Left forelimb (tissue), 1 donor: Measurements from ENCODE around the gene KCNIP2.
"Not testable (repeated sequence)": the region's sequence is repeated elsewhere in the genome, so short reads cannot be mapped to it uniquely, and the experiment has no call there.

ENCODE experiments used
- DNase-seq: peaks from one replicate; pipeline ENCODE4 v3.0.0-alpha.2; 2018; ENCODE audit warnings: low spot score

KCNIP2 gene

GRCh38 chr10:101828766-101829551 is 14.6 kb downstream of the KCNIP2 start:
- no peak for DNase-seq

DNA sequence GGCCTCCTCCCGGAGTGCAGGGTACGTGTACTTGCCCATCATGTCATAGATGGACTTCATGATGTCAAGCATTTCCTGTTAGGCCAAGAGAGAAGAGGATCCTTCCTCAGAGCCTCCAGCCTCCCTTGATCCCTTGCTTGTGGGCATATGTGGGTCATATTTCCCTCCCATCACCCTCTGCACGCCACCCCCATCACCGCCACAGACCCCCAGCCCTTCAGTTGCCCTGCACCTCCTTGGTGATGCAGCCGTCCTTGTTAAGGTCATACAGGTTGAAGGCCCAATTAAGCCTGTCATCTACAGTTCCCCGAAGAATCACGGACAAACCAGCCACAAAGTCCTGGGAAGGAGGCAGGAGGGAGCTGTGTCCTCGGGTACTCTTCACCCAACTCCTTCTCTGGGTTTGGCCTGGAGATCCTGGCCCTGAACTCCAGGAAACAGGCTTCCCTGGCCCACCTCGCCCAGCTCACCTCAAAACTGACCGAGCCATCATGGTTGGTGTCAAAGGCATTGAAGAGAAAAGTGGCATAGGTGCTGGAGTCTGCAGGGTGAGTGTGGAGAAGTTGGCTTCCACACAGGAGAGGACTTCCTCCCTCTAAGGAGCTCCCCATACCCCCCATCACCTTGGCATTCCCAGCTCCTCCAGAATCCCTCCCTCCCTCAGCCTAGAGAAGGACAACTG is 15.5 kb downstream of the KCNIP2 start:
- no peak for DNase-seq

DNA sequence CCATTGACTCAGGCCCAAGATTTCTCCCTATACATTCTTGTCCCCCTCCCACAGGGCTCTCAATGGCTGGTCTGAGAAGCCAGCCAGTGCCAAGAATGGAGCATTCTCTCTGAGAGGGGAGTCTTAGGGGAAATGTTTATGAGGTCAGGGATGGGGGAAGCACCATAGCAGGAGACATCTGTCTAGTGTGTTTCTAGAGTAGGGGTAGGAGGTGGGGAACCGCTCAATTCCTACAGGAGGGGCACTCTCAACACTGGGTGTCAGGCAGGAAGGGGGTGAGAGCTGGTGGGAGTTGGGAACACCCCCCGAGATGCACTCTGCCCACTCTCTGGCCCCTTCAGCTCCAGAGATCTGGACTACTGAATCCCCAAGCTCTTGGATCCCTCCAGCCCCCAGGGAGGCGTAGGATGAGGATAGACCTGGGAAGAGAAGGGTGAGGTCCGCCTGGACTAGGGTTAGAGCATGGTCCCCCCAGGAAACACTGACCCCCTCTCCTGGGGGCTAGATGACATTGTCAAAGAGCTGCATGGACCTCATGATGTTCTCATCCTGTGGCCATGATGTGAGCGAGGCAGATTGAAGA is 16.7 kb downstream of the KCNIP2 start:
- no peak for DNase-seq

DNA sequence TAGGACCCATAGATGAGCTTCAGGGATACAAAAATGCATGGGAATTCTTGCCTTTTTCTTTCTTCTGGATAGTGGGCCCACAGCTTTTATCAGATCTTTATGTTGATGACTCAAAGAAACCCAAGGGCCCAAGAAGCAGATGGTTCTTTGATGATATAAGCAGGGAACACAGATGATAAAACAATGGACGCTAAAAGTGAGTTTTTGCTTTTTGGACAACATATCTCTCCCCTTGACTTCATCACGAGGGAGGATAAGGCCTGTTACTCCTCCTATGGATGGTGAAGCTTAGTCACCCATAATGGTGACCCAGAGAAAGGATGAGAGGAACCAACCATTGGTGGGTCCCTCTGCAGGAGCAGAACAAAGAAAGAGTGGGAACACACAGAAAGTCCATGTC is 18.9 kb downstream of the KCNIP2 start:
- DNase-seq: no peak

DNA sequence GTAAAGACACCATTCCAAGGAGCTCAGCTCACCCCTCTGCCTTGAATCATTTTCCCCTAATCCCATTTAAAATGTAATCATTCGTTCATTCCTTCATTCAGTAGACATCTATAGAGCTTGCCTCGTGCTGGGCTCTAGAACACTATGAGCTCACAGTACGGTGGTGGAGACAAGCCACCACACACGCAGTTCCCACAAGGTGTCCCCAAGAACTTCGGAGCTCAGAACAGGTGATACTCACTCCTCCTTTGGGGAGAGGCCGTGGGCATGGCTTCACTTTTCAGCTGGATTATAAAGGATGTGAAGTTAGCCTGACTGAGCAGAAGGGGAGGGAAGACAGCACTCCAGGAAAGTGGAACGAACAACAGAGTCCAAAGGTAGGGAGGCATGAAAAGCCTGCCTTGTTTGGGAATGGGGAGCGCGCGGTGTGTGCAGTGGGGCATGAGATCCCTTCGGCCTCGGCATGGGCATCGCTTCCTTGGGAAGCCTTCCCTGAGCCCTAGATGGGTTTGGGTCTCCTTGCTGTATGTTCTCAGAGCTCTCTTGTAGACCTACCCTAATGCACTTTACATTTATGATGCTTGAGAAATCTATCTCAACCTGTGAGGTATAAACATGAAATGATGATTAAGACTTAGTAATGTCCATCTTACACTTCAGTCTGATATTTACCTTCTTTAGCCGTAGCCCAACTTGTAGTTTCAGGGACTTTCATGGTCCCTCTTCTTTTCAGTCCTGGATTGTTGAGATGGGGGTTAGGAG is 24.5 kb downstream of the KCNIP2 start:
- no peak for DNase-seq

DNA sequence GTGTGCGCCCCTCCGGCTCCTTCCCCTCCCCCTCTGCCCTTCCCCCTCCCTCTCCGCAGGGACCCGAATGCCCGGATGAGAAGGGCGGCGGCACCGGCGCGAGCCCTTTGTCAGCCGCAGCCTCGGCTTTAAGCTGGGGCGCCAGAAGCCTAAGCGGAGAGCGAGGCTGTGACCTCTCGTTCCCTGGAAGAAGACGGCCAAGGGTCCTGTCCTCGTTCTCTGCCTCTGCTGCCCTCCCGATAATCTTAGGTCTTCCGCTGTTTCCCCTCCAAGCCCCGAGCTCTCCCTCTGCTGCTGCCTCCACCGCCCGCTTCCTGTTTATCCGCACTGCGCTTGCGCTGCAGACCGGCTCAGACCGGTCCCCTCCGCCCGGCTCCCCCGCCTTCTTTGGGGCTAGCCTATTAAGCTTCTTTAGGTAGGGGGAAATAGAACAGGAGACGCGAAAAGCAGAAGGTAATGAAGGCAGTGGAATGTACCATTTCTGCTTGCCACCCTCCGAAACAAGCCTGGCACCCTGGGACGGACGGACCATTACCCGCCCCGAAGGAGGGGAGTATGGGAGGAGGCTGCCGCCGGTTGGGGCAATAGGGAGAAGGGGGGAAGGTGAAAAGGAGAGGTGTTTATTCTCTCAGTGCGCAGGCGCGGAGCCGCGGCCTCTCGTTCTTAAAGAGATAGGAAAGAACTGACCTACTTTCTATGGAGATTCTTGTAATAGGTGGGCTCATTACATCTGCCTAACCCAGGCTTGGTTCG is 25.3 kb downstream of the KCNIP2 start, which contains the start of gene OGA:
OGA (minus strand) TSS at position 326 of the 753 bp plus-strand sequence. CDS start 422 bp downstream, outside the sequence.
- DNase-seq: peak; percentile 99

DNA sequence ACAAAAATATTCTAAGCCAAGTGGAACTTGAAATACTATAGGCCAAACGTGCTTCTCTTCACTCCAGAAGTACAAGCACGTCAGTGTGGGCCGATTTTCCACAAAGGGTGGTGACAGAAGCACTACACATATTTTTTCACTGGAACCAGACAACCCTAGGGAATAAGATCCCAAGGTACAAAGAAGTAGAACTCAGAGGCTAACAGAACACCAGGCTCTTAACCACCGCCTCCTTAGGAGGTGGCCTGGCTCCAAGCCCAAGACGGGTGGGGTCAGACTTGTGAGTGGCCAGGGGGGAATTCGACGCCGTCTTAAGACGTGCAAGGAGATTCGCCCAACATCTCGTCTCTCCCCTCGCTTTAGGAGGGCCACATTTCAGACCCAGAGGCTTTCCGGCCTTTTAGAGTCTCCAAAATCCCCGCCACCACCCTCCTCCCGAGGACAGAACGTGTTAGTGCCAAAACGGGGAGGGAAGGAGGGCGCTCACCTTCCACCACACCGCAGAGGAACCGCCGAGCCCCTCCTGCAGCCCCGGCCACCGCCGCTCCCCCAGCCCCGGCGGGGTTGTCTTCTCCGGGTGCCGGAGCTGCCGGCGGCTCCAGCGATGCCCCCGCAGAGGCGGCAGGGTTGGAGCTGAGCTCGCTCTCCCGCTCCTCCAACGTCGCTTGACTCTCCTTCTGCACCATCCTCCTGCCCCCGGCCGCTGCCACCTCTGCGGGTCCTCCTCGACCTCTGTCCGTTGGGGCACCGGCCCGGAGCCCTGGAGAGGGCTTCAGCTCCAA is 26.1 kb downstream of the KCNIP2 start:
- peak; percentile 88 for DNase-seq

- no peak for DNase-seq
Observed at GRCh38 chr10:101816913-101817336, 26.7 kb downstream of the KCNIP2 start.

GRCh38 chr10:101816376-101816775 is 27.2 kb downstream of the KCNIP2 start:
- no peak for DNase-seq

DNA sequence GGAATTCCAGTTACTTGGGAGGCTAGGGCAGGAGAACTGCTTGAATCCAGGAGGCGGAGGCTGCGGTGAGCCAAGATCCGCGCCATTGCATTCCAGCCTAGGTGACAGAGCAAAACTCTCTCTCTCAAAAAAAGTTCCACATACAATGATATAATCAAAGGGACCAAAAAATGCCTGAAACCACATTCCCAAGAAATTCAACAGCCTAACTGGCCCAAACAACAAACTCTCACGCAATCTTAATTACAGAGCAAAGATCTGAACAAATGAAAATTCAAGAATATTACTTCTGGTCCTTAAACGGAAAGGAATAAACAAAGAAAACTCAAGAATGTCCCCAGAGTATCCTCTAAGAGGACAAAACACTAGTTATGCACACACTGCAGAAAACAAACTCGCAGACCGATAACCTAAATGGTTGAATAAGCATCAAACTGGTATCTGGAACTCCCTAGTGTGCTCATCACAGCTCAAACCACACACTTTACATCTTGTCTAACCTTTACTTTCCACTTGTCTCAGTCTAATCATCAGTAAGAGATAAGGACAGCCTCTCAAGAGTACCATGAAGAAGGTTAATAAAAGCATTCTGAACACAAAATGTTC is 29.0 kb downstream of the KCNIP2 start:
- no peak for DNase-seq

GRCh38 chr10:101812606-101813005 is 31.0 kb downstream of the KCNIP2 start:
- DNase-seq: no peak

GRCh38 chr10:101807158-101807557 is 36.4 kb downstream of the KCNIP2 start:
- DNase-seq: no peak

GRCh38 chr10:101803511-101803910 is 40.1 kb downstream of the KCNIP2 start:
- no peak for DNase-seq

DNA sequence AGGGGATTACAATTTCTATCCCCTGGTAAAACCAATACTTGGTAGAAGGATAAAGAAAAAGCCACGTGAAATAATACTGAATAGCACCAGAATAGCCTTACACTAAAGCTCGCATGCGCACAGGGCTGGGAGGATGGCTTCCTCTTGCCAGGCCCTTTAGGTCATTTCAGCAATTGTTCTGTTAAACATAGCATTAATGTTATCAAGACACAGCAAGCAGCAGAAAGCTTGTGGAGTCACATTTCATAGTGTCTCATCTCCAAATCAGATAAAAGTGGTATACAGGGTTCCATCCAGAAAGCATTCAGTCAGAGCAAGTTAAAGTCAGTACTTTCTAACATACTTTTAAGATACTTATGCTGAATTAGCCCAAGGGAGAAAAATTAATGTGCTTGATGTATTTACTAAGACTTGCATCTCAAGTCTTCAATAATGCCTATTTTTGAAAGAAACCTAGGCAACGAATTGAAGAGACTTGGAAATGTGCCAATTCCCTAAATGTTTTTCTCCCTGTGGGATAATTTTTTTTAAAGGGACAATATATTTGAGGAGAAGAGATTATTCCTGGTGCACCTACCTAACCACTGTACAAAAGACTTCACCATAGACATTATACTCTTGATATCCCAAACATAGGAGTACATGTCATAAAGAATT is 46.1 kb downstream of the KCNIP2 start:
- no peak for DNase-seq

DNA sequence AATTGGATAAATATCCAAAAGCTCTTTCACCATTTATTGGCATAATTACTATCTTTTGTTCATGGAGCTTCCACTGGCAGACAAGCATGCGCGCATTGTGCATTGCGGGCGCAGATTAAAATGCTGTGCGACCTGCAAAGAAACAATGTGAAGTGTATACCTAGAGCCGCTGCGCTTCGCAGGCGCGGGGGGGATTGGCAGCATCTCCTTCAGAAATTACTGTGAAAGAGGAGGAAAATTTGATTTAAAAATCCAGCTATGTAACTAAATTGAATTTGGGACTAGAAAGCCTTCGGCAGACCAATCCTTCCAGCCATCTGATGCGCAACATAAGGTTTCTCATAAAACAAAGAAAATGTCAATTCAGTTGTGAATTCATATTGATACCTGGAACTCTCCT is 50.1 kb downstream of the KCNIP2 start:
- DNase-seq: no peak

DNA sequence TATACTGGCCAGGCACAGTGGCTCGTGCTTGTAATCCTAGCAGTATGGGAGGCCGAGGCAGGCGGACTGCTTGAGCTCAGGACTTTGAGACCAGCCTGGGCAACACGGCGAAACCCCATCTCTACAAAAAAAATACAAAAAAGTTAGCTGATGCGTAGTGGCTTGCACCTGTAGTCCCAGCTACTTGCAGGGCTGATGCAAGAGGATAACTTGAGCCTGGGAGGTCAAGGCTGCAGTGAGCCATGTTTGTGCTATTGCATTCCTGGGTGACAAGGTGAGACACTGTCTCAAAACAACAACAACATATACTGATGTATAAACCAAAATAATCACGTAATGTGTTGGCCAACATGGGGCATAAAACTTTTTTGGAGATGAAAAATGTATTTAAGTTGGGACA is 53.9 kb downstream of the KCNIP2 start:
- DNase-seq: no peak

GRCh38 chr10:101789231-101789630 is 54.4 kb downstream of the KCNIP2 start:
- DNase-seq: not testable (repeated sequence)

- DNase-seq: no peak
Observed at GRCh38 chr10:101785801-101786200, 57.8 kb downstream of the KCNIP2 start.

DNA sequence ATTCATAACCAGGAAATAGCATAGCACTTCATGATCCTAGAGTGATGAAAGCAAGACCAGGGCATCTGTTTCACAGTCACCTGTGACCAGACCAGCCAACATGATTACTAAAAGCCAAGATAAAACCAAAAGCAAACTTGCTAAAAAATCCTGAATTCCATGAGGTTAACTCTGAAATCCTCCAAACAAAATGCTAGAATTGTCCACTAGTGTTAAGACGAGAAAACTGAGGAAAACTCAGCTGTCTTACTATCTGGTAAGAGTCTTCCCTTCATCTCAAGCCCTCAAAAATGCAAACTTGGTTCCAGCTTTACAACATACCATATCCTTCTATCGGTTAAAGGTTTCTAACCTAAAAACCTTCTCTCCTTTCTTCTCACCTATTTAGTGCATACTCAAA is 59.0 kb downstream of the KCNIP2 start:
- no peak for DNase-seq

GRCh38 chr10:101783736-101784118 is 59.9 kb downstream of the KCNIP2 start:
- no peak for DNase-seq
